Suprapubic skin (tissue), 4 donors: ENCODE data around the gene TRIM41. TPM values are rescaled to one million over a fixed set of nuclear protein-coding genes. Genes with fewer than 3 reads are reported as not detected.
"Not testable (repeated sequence)": the region's sequence is repeated elsewhere in the genome, so short reads cannot be mapped to it uniquely, and the experiment has no call there.

Source experiments
- DNase-seq, 2 donors: peaks; one replicate each; pipeline ENCODE4 v3.0.0-alpha.2; 2019; ENCODE audit warnings: low spot score in 2 of 2
- H3K27ac ChIP-seq: fragments of 200-600 bp; sonication (generic); one replicate; pipeline ENCODE4 v1.5.1; 2019
- H3K27me3 ChIP-seq: fragments of 200-600 bp; sonication (generic); one replicate; pipeline ENCODE4 v1.5.1; 2019
- H3K36me3 ChIP-seq: fragments of 200-600 bp; sonication (generic); one replicate; pipeline ENCODE4 v1.5.1; 2019
- H3K4me1 ChIP-seq: fragments of 200-600 bp; sonication (generic); one replicate; pipeline ENCODE4 v1.5.1; 2019
- H3K4me3 ChIP-seq: fragments of 200-600 bp; sonication (generic); one replicate; pipeline ENCODE4 v1.5.1; 2019; ENCODE audit warnings: mild to moderate bottlenecking
- H3K9me3 ChIP-seq: fragments of 200-600 bp; sonication (generic); one replicate; pipeline ENCODE4 v1.5.1; 2019
- CTCF ChIP-seq, 2 donors: fragments of 200-600 bp in 1 of 2; fragments of 450-650 bp in 1 of 2; sonication (generic) in 1 of 2; IDR thresholded peaks; one replicate each; pipeline ENCODE4 v1.5.1; 2016 to 2019; ENCODE audit warnings: antibody characterized with exemption in 2 of 2, mild to moderate bottlenecking in 1 of 2, moderate library complexity in 1 of 2
- EP300 ChIP-seq: sonication (generic); formaldehyde crosslinking; IDR thresholded peaks from one replicate; pipeline ENCODE4 v1.6.1; 2017; ENCODE audit warnings: antibody characterized with exemption
- POLR2A ChIP-seq, 2 donors: fragments of 450-650 bp; IDR thresholded peaks; one replicate each; pipeline ENCODE4 v1.6.1; 2017; ENCODE audit warnings: antibody characterized with exemption in 2 of 2, mild to moderate bottlenecking in 2 of 2, moderate library complexity in 2 of 2
- POLR2AphosphoS5 ChIP-seq, 3 donors: sonication (generic); formaldehyde crosslinking; IDR thresholded peaks; one replicate each; pipeline ENCODE4 v1.6.1; 2017; ENCODE audit warnings: antibody characterized with exemption in 3 of 3
- WGBS: methylation state at CpG from one replicate; pipeline ENCODE4 v1.1.5; 2018; 5-methylcytosine and 5-hydroxymethylcytosine counted together
- total RNA-seq, 4 donors: library from RNA; depleted of rRNA; stranded (reverse); fragments of >200 nt; gene quantifications; one replicate each; pipeline ENCODE4 v1.1.0, GENCODE V29; 2016

The TRIM41 gene
- total RNA-seq, 4 donors from 2014 or later: 13.3 to 23.3 (median 16.2) TPM

GRCh38 chr5:181271081-181271480, 48.0 kb downstream of the TRIM41 start:
- no peaks in the 10 kb centered on the region for H3K9me3 ChIP-seq
- no peaks in the 10 kb centered on the region for H3K36me3 ChIP-seq
- H3K27me3 ChIP-seq: no peaks in the 10 kb centered on the region
- H3K4me1 ChIP-seq: no peaks in the 10 kb centered on the region
- H3K4me3 ChIP-seq: no peak overlapping the region
- WGBS: 84% methylated on average over 3 of the region's 3 CpGs
- DNase-seq: no peak
- H3K27ac ChIP-seq: no peak overlapping the region
- no peak for TF ChIP-seq EP300
- no peak for TF ChIP-seq CTCF (IDR thresholded peaks at IDR 0.05)
- no peak for TF ChIP-seq POLR2A (IDR thresholded peaks at IDR 0.05)

GRCh38 chr5:181273433-181273744, 50.3 kb downstream of the TRIM41 start:
- not testable (repeated sequence) for H3K36me3 ChIP-seq, H3K4me3 ChIP-seq, H3K9me3 ChIP-seq, H3K27me3 ChIP-seq, H3K27ac ChIP-seq, H3K4me1 ChIP-seq, DNase-seq
- 52% methylated on average over 18 of the region's 28 CpGs for WGBS

GRCh38 chr5:181280251-181280762, 57.2 kb downstream of the TRIM41 start:
- WGBS: 85% methylated on average over 7 of the region's 7 CpGs
- H3K9me3 ChIP-seq: no peaks in the 10 kb centered on the region
- TF ChIP-seq POLR2AphosphoS5 (IDR thresholded peaks at IDR 0.05): no peak
- TF ChIP-seq POLR2A (IDR thresholded peaks at IDR 0.05): no peak
- TF ChIP-seq CTCF (IDR thresholded peaks at IDR 0.05): no peak
- TF ChIP-seq EP300: no peak
- no peaks in the 10 kb centered on the region for H3K27me3 ChIP-seq
- H3K27ac ChIP-seq: no peak overlapping the region
- H3K36me3 ChIP-seq: no peaks in the 10 kb centered on the region
- H3K4me3 ChIP-seq: no peak overlapping the region
- DNase-seq: no peak
- H3K4me1 ChIP-seq: no peaks in the 10 kb centered on the region

GRCh38 chr5:181281077-181281983, 58.2 kb downstream of the TRIM41 start:
- no peaks in the 10 kb centered on the region for H3K9me3 ChIP-seq
- WGBS: 93% methylated on average over 40 of the region's 40 CpGs
- no peaks in the 10 kb centered on the region for H3K36me3 ChIP-seq
- peak in 1 of 2 donors; percentile 16 for DNase-seq
- no peak overlapping the region for H3K27ac ChIP-seq
- no peak overlapping the region for H3K4me3 ChIP-seq
- H3K4me1 ChIP-seq: no peaks in the 10 kb centered on the region
- H3K27me3 ChIP-seq: no peaks in the 10 kb centered on the region
- no peak for TF ChIP-seq EP300
- TF ChIP-seq POLR2AphosphoS5 (IDR thresholded peaks at IDR 0.05): no peak
- no peak for TF ChIP-seq CTCF (IDR thresholded peaks at IDR 0.05)
- no peak for TF ChIP-seq POLR2A (IDR thresholded peaks at IDR 0.05)

GRCh38 chr5:181281984-181282316, 58.9 kb downstream of the TRIM41 start:
- no peaks in the 10 kb centered on the region for H3K9me3 ChIP-seq
- DNase-seq: peak in 1 of 2 donors; percentile 67
- no peak overlapping the region for H3K27ac ChIP-seq
- no peaks in the 10 kb centered on the region for H3K4me1 ChIP-seq
- no peaks in the 10 kb centered on the region for H3K27me3 ChIP-seq
- no peak overlapping the region for H3K4me3 ChIP-seq
- no peaks in the 10 kb centered on the region for H3K36me3 ChIP-seq
- TF ChIP-seq POLR2A (IDR thresholded peaks at IDR 0.05): no peak
- no peak for TF ChIP-seq POLR2AphosphoS5 (IDR thresholded peaks at IDR 0.05)
- TF ChIP-seq EP300: no peak
- TF ChIP-seq CTCF (IDR thresholded peaks at IDR 0.05): no peak
- 91% methylated on average over 12 of the region's 18 CpGs for WGBS

- H3K27me3 ChIP-seq, H3K4me3 ChIP-seq, H3K9me3 ChIP-seq, H3K4me1 ChIP-seq, H3K27ac ChIP-seq, H3K36me3 ChIP-seq: not testable (repeated sequence)
- WGBS: 88% methylated on average over 11 of the region's 16 CpGs
- DNase-seq: peak in 1 of 2 donors; percentile 80
These were observed 59.3 kb downstream of the TRIM41 start for GRCh38 chr5:181282415-181282814.
